DOHH2 (cell line): ENCODE data around the gene MYO7B.

Experiments used
- H3F3A ChIP-seq: fragments of 200-600 bp; sonication (generic), shearing (Covaris generic); 2 replicates; pipeline ENCODE4 v1.6.0; 2016; ENCODE audit warnings: antibody characterized with exemption, mild to moderate bottlenecking; ENCODE audit not compliant: control insufficient read depth, insufficient read depth
- H3K27ac ChIP-seq: fragments of 200-600 bp; sonication (generic); 2 replicates; pipeline ENCODE4 v1.5.1; 2014; ENCODE audit warnings: low read depth, mild to moderate bottlenecking, low read length, moderate library complexity
- H3K27me3 ChIP-seq: fragments of 200-600 bp; sonication (generic); 2 replicates; pipeline ENCODE4 v1.6.1; 2014; ENCODE audit warnings: mild to moderate bottlenecking, low read length, mixed read lengths; ENCODE audit not compliant: control insufficient read depth
- H3K36me3 ChIP-seq: fragments of 200-600 bp; sonication (generic); 2 replicates; pipeline ENCODE4 v1.6.1; 2014; ENCODE audit warnings: mild to moderate bottlenecking, low read length, moderate library complexity, mixed read lengths; ENCODE audit not compliant: control insufficient read depth
- H3K4me1 ChIP-seq: fragments of 200-600 bp; sonication (generic); 2 replicates; pipeline ENCODE4 v1.6.1; 2014; ENCODE audit warnings: mild to moderate bottlenecking, low read length, mixed read lengths; ENCODE audit not compliant: control insufficient read depth
- H3K4me2 ChIP-seq: fragments of 200-600 bp; sonication (generic); 2 replicates; pipeline ENCODE4 v1.6.0; 2014; ENCODE audit warnings: mild to moderate bottlenecking, low read length, moderate library complexity
- H3K4me3 ChIP-seq: fragments of 200-600 bp; sonication (generic); 2 replicates; pipeline ENCODE4 v1.5.1; 2014; ENCODE audit warnings: mild to moderate bottlenecking, low read length, mixed read lengths
- H3K79me2 ChIP-seq: fragments of 200-600 bp; sonication (generic); 2 replicates; pipeline ENCODE4 v1.6.1; 2014; ENCODE audit warnings: mild to moderate bottlenecking, low read length, mixed read lengths; ENCODE audit not compliant: control insufficient read depth
- H3K9me2 ChIP-seq: fragments of 200-600 bp; sonication (generic); replicated peaks from 2 replicates; pipeline ENCODE4 v1.6.1; 2014; ENCODE audit warnings: mild to moderate bottlenecking, low read length, mixed read lengths; ENCODE audit not compliant: control insufficient read depth
- H3K9me3 ChIP-seq: fragments of 200-600 bp; sonication (generic); 2 replicates; pipeline ENCODE4 v1.6.1; 2014; ENCODE audit warnings: antibody characterized with exemption, low read length, mixed read lengths; ENCODE audit not compliant: control insufficient read depth, insufficient read depth
- H4K20me1 ChIP-seq: fragments of 200-600 bp; sonication (generic); 2 replicates; pipeline ENCODE4 v1.6.0; 2014; ENCODE audit warnings: low read depth, mild to moderate bottlenecking, antibody characterized with exemption, low read length, moderate library complexity; ENCODE audit not compliant: control insufficient read depth, insufficient read depth
- EZH2phosphoT487 ChIP-seq: fragments of 200-600 bp; sonication (generic); IDR thresholded peaks from 2 replicates; pipeline ENCODE4 v1.6.1; 2017; ENCODE audit warnings: borderline replicate concordance, mild to moderate bottlenecking, antibody characterized with exemption, low read length, moderate library complexity, mixed read lengths
- TF ChIP-seq, protein P1 (sequence below): fragments of 200-600 bp; sonication (generic); IDR thresholded peaks from one replicate; pipeline ENCODE4 v1.5.1; 2014; ENCODE audit warnings: antibody characterized with exemption, mild to moderate bottlenecking, low read depth, low read length; ENCODE audit not compliant: poor library complexity, severe bottlenecking

The MYO7B gene

DNA sequence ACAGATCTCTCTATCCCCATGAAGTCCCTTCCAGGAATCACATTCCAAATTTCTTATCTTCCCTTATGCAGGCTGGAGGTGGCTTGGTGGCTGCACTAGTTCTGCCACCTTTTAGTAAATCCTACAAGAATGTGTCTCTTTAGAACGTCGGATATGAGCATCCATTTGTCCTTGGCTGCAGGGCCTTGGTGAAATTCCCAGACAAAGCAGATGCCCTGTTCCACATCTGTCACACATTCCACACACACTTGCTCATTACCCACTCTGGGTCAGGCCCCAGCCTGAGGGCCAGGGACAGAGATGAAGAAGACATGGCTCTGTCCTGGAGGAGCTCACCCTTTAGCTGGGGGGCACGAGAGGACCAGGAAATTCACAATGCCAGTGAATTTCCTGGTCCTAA lies 79.2 kb downstream of the MYO7B start:
- H3K79me2 ChIP-seq: no peaks in the 10 kb centered on the region
- H3F3A ChIP-seq: no peaks in the 10 kb centered on the region
- peaks cover 2% of the 10 kb centered on the region for H3K4me1 ChIP-seq
- H3K36me3 ChIP-seq: no peaks in the 10 kb centered on the region
- H4K20me1 ChIP-seq: no peaks in the 10 kb centered on the region
- H3K4me3 ChIP-seq: no peak overlapping the region
- H3K27me3 ChIP-seq: peaks cover 8% of the 10 kb centered on the region
- H3K9me2 ChIP-seq: no peaks in the 10 kb centered on the region
- no peak overlapping the region for H3K4me2 ChIP-seq
- no peaks in the 10 kb centered on the region for H3K9me3 ChIP-seq
- no peak for TF ChIP-seq EZH2phosphoT487
- TF ChIP-seq, protein P1, sequence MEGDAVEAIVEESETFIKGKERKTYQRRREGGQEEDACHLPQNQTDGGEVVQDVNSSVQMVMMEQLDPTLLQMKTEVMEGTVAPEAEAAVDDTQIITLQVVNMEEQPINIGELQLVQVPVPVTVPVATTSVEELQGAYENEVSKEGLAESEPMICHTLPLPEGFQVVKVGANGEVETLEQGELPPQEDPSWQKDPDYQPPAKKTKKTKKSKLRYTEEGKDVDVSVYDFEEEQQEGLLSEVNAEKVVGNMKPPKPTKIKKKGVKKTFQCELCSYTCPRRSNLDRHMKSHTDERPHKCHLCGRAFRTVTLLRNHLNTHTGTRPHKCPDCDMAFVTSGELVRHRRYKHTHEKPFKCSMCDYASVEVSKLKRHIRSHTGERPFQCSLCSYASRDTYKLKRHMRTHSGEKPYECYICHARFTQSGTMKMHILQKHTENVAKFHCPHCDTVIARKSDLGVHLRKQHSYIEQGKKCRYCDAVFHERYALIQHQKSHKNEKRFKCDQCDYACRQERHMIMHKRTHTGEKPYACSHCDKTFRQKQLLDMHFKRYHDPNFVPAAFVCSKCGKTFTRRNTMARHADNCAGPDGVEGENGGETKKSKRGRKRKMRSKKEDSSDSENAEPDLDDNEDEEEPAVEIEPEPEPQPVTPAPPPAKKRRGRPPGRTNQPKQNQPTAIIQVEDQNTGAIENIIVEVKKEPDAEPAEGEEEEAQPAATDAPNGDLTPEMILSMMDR: no peak
- no peak overlapping the region for H3K27ac ChIP-seq

GRCh38 chr2:127615511-127616166 lies 80.2 kb downstream of the MYO7B start:
- peaks cover 11% of the 10 kb centered on the region for H3K4me1 ChIP-seq
- no peaks in the 10 kb centered on the region for H3K79me2 ChIP-seq
- H3K27me3 ChIP-seq: peaks cover 8% of the 10 kb centered on the region
- H3F3A ChIP-seq: no peaks in the 10 kb centered on the region
- TF ChIP-seq EZH2phosphoT487: no peak
- TF ChIP-seq, protein P1: no peak
- no peak overlapping the region for H3K4me2 ChIP-seq
- no peak overlapping the region for H3K27ac ChIP-seq
- H3K36me3 ChIP-seq: no peaks in the 10 kb centered on the region
- no peak overlapping the region for H3K4me3 ChIP-seq
- H3K9me3 ChIP-seq: no peaks in the 10 kb centered on the region
- no peaks in the 10 kb centered on the region for H3K9me2 ChIP-seq
- H4K20me1 ChIP-seq: no peaks in the 10 kb centered on the region

DNA sequence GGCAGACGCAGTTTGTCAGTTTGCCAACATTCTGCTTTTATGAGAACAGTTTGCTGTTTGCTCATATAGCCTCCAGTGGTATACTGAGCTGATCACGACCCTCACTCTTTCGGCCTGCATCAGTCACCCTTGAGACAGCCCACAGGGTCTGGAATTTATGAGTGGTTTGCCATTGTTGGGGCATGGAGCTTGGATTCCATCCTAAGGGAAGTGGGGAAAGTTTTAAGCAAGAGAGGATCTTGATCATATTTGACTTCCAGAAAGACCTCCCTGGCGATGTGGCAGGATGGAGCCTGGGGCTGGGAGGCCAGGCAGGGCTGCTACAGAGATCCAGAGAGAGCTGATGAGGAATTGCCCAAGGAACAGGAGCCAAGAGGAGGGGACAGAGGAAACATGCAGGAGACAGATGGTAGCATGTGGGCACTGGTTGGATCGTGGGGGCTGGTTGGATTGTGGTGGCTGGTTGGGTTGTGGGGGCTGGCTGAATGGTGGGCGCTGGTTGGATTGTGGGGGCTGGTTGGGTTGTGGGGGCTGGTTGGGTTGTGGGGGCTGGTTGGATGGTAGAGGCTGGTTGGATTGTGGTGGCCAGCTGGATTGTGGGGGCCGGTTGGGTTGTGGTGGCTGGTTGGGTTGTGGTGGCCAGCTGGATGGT lies 83.2 kb downstream of the MYO7B start:
- Histone ChIP-seq H3K79me2 (no peaks in the 10 kb centered on the region), H3F3A (no peaks in the 10 kb centered on the region), H4K20me1 (no peaks in the 10 kb centered on the region), H3K9me3 (no peaks in the 10 kb centered on the region), H3K4me3 (no peak overlapping the region), H3K4me1 (peaks cover 19% of the 10 kb centered on the region), H3K36me3 (no peaks in the 10 kb centered on the region), H3K27ac (no peak overlapping the region), H3K9me2 (no peaks in the 10 kb centered on the region), H3K27me3 (peaks cover 8% of the 10 kb centered on the region), H3K4me2 (no peak overlapping the region)
- no peak for TF ChIP-seq EZH2phosphoT487
- TF ChIP-seq, protein P1: no peak
